HepG2 (cell line): ENCODE measurements around the gene SYNJ2. TPM values are rescaled to one million over a fixed set of nuclear protein-coding genes. Genes with fewer than 3 reads are reported as not detected.

Experiments used
- DR1 ChIP-seq: sonication (generic); formaldehyde crosslinking; IDR thresholded peaks from 2 replicates; pipeline ENCODE4 v1.8.0; 2021; ENCODE audit warnings: mild to moderate bottlenecking, missing genetic modification reagents, inconsistent platforms
- FOXJ3 ChIP-seq: sonication (generic); formaldehyde crosslinking; IDR thresholded peaks from 2 replicates; pipeline ENCODE4 v1.4.0; 2020; ENCODE audit warnings: missing genetic modification reagents, mild to moderate bottlenecking, borderline replicate concordance
- FOXP1 ChIP-seq, 2 experiments: fragments of 450-650 bp in 1 of 2; IDR thresholded peaks; 2 replicates each; pipeline ENCODE4 v1.6.1; 2017 to 2018; ENCODE audit warnings: antibody characterized with exemption in 1 of 2
- MAFF ChIP-seq: IDR thresholded peaks from 2 replicates; pipeline ENCODE4 v1.6.1; 2011; ENCODE audit warnings: low read depth, low read length, improper control_type of control experiment
- RAD51 ChIP-seq: fragments of 450-650 bp; IDR thresholded peaks from 2 replicates; pipeline ENCODE4 v1.6.1; 2016; ENCODE audit warnings: borderline replicate concordance
- RBFOX2 ChIP-seq: fragments of 200-400 bp; formaldehyde crosslinking; IDR thresholded peaks from 2 replicates; pipeline ENCODE4 v1.6.1; 2017; ENCODE audit warnings: low read depth, mild to moderate bottlenecking, low read length
- TAF1 ChIP-seq: sonication (generic); formaldehyde crosslinking; IDR thresholded peaks from 2 replicates; pipeline ENCODE4 v1.4.0; 2020; ENCODE audit warnings: missing genetic modification reagents
- TOE1 ChIP-seq: sonication (generic); formaldehyde crosslinking; IDR thresholded peaks from 2 replicates; pipeline ENCODE4 v1.4.0; 2020; ENCODE audit warnings: mild to moderate bottlenecking, missing genetic modification reagents
- ZNF101 ChIP-seq: sonication (generic); formaldehyde crosslinking; IDR thresholded peaks from 2 replicates; pipeline ENCODE4 v1.4.0; 2020; ENCODE audit warnings: mild to moderate bottlenecking, low read depth, missing genetic modification reagents, borderline replicate concordance
- ZNF225 ChIP-seq: sonication (generic); formaldehyde crosslinking; IDR thresholded peaks from 2 replicates; pipeline ENCODE4 v1.4.0; 2020; ENCODE audit warnings: mild to moderate bottlenecking, missing genetic modification reagents
- ZNF572 ChIP-seq: sonication (generic); formaldehyde crosslinking; IDR thresholded peaks from 2 replicates; pipeline ENCODE4 v1.5.1; 2020; ENCODE audit warnings: mild to moderate bottlenecking, missing genetic modification reagents
- polyA plus RNA-seq, 8 experiments: library from polyadenylated mRNA; depleted of rRNA in 3 of 8; stranded (reverse) in 7 of 8; unstranded in 1 of 8; fragments of >200 nt; fragmentation: Illumina TruSeq in 4 of 8; extraction: Trizol in 4 of 8; gene quantifications; 2 replicates each; pipeline versions ENCODE4 v1.2.1 to v1.2.3, GENCODE V29; 2011 to 2016; ENCODE audit warnings: low read depth in 4 of 8, missing spikeins in 1 of 8, mixed read lengths in 1 of 8; ENCODE audit not compliant: insufficient read depth in 1 of 8
- total RNA-seq, 5 experiments: library from RNA; depleted of rRNA; stranded (reverse); fragments of >200 nt; fragmentation: Illumina TruSeq; extraction: Trizol; gene quantifications; 2 replicates each; pipeline ENCODE4 v1.2.3, GENCODE V29; 2016; ENCODE audit warnings: low read depth in 1 of 5
- TF ChIP-seq, protein P1 (sequence below): sonication (generic); formaldehyde crosslinking; IDR thresholded peaks from 2 replicates; pipeline ENCODE4 v1.8.0; 2022; ENCODE audit warnings: missing genetic modification reagents, mild to moderate bottlenecking, borderline replicate concordance
- TF ChIP-seq, protein P2 (sequence below), 2 experiments: sonication (generic) in 1 of 2; formaldehyde crosslinking in 1 of 2; IDR thresholded peaks; 2 replicates each; pipeline versions ENCODE4 v1.5.1 to v1.6.1; 2011 to 2020; ENCODE audit warnings: borderline replicate concordance in 1 of 2, low read depth in 1 of 2, low read length in 1 of 2, mild to moderate bottlenecking in 1 of 2, missing genetic modification reagents in 1 of 2, moderate library complexity in 1 of 2
- TF ChIP-seq, protein P3 (sequence below): IDR thresholded peaks from 2 replicates; pipeline ENCODE4 v1.6.1; 2012; ENCODE audit warnings: low read length, improper control_type of control experiment
- TF ChIP-seq, protein P4 (sequence below): sonication (generic); formaldehyde crosslinking; IDR thresholded peaks from 2 replicates; pipeline ENCODE4 v1.8.1; 2023; ENCODE audit warnings: mild to moderate bottlenecking, moderate library complexity, missing genetic modification reagents

SYNJ2 gene
- total and polyA plus RNA-seq, 2 of the 13 experiments (the other 11 are each of a cell fraction or from before 2014, with no cell fraction given), result 39.1 to 57.6 TPM

DNA sequence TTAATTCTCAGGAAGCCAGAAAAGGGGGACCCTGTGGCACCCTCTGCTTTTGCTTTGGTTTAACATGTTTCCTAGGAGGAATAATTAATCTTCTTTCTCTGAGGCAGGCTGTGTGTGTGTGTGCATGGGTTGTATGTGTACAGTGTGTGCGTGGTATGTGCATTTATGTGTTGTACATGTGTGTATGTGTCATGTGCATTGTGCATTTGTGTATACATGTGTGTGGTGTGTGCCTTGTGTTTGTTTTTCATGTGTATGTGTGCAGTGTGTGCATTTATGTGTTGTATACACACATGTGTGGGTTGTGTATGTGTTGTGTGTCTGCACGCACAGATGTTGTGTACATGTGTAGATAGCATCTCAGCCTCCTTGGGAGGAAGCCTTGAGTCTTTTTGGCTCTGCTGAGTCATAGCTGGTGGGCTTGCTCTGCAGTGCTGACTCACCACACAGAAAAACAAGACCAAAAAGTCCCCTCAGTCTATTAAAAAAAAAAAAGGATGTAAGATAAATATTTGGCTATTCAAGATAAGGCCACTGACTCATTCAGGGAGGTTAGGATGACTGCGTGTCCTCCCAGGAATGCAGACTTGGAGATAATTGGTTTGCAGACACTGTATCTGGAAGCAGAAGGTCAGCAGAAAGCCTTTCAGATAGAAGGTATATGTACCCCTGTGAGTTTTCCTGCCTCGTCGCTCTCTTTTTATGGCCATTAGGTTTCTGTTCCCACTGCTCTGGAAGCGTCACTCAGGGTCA lies 58.6 kb downstream of the SYNJ2 start (continued):
- TF ChIP-seq, protein P1, sequence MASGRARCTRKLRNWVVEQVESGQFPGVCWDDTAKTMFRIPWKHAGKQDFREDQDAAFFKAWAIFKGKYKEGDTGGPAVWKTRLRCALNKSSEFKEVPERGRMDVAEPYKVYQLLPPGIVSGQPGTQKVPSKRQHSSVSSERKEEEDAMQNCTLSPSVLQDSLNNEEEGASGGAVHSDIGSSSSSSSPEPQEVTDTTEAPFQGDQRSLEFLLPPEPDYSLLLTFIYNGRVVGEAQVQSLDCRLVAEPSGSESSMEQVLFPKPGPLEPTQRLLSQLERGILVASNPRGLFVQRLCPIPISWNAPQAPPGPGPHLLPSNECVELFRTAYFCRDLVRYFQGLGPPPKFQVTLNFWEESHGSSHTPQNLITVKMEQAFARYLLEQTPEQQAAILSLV (CRISPR knock-in tag), result no peak
- no peak for TF ChIP-seq ZNF225 (CRISPR knock-in tag)
- peak; percentile 97 for TF ChIP-seq FOXJ3 (CRISPR knock-in tag)
- TF ChIP-seq TAF1, result no peak
- TF ChIP-seq ZNF101, result peak; percentile 70; the same call in 1 of the 2 replicates
- no peak for TF ChIP-seq RAD51
- TF ChIP-seq, protein P2, sequence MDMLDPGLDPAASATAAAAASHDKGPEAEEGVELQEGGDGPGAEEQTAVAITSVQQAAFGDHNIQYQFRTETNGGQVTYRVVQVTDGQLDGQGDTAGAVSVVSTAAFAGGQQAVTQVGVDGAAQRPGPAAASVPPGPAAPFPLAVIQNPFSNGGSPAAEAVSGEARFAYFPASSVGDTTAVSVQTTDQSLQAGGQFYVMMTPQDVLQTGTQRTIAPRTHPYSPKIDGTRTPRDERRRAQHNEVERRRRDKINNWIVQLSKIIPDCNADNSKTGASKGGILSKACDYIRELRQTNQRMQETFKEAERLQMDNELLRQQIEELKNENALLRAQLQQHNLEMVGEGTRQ (IDR thresholded peaks at IDR 0.05; ENCODE audit: low read depth, low read length), result no peak
- TF ChIP-seq, protein P2 (CRISPR knock-in tag; IDR thresholded peaks at IDR 0.05; ENCODE audit: borderline replicate concordance), result no peak
- TF ChIP-seq DR1 (CRISPR knock-in tag), result no peak
- TF ChIP-seq ZNF572 (CRISPR knock-in tag), result no peak
- TF ChIP-seq MAFF, result peak; percentile 95
- peak; percentile 59; the same call in 1 of the 2 replicates for TF ChIP-seq RBFOX2
- TF ChIP-seq, protein P3, sequence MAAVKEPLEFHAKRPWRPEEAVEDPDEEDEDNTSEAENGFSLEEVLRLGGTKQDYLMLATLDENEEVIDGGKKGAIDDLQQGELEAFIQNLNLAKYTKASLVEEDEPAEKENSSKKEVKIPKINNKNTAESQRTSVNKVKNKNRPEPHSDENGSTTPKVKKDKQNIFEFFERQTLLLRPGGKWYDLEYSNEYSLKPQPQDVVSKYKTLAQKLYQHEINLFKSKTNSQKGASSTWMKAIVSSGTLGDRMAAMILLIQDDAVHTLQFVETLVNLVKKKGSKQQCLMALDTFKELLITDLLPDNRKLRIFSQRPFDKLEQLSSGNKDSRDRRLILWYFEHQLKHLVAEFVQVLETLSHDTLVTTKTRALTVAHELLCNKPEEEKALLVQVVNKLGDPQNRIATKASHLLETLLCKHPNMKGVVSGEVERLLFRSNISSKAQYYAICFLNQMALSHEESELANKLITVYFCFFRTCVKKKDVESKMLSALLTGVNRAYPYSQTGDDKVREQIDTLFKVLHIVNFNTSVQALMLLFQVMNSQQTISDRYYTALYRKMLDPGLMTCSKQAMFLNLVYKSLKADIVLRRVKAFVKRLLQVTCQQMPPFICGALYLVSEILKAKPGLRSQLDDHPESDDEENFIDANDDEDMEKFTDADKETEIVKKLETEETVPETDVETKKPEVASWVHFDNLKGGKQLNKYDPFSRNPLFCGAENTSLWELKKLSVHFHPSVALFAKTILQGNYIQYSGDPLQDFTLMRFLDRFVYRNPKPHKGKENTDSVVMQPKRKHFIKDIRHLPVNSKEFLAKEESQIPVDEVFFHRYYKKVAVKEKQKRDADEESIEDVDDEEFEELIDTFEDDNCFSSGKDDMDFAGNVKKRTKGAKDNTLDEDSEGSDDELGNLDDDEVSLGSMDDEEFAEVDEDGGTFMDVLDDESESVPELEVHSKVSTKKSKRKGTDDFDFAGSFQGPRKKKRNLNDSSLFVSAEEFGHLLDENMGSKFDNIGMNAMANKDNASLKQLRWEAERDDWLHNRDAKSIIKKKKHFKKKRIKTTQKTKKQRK, result no peak
- TF ChIP-seq, protein P4, sequence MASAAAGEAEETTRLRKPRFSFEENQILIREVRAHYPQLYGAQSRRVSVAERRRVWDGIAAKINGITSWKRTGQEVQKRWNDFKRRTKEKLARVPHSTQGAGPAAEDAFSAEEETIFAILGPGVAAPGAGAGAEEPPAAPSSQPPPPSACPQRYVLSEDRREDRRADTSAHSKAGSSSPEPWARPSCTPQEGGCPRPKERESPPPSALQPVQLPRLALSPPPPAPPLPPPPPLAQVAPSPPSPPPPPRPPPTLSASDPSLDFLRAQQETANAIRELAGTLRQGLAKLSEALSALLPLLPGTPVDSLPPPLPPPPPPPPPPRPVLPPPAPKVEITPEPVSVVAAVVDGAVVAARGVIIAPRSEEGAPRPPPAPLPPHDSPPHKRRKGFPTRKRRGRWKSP (CRISPR knock-in tag), result peak; percentile 58; the same call in 1 of the 2 replicates
- no peak for TF ChIP-seq TOE1 (CRISPR knock-in tag)
- TF ChIP-seq FOXP1 (IDR thresholded peaks at IDR 0.05), result peak; percentile 83
- peak; percentile 82; the same call in 1 of the 2 replicates for TF ChIP-seq FOXP1 (CRISPR knock-in tag; IDR thresholded peaks at IDR 0.05)
